DMS153 (cell line): ENCODE data around the gene TMEM120A.

Experiments used
- DNase-seq: peaks from one replicate; lab custom pipeline; 2025; lab: John Stamatoyannopoulos, UW

TMEM120A gene

GRCh38 chr7:75995052-75995471 is 667 bp upstream of the TMEM120A start:
- no peak for DNase-seq

DNA sequence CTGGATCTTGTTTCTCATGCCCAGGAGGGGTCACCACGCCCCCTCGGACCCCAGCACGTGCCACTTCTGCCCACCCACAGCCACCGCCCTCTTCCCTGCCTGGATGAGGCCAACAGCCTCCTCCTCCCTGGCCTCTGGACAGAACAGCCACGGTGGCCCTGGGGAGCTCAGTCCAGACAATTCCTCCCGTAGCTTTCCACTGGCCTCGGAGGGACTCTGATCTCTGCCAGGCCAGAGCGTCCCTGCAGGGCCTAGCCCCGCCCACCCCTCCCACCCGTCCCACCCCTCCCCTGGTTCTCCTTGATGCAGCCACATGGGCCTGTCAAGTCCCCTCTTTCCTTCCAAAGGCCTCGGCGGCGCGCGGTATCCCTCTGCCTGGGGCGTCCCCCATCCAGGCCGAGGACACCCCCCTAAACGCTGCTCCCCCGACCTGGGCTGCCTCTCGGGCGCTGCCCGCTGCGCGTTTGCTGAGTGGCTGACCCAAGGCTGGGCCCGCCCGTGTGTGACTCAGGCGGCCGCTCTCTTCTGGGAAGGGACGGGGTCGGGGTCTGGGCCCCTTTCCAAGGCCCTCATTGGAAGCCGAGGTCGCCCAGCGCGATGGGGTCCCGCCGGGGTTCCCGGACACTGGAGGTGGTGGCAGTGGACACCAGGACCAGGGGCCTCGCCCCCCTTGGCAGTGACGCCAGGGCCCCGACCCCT is 557 bp downstream of the TMEM120A start:
- DNase-seq: no peak

DNA sequence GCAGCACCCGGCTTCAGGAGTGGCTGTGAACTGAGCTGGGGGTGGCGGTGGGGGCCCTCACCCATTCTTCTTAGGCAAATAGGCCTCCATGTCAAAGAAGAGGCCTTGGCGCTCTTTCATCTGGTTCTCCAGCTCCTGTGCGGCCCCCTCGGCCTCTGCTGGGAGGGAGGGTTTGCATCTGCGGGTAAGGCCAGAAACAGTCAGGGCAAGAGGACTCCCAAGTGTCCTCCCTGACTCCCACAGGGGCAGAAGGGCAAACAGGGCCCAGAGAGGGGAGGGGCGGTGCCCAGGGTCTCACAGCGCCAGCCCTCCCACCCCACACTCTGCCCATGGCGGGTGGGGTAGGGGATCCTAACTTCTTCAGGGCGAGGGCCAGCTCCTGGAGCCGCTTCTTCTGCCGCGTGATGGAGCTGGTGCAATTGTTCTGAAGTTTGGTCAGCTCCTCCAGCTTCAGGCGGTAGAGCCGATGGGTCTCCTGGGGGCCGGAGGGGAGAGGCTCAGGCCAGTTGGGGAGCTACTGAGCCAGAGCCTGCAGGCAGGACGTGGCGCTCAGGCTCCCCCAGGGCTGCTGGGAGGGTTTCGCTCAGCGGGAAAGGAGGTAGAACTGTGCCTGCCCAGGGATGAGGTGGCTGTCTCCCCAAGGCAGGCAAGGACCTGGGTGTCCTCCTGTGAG is 2.2 kb downstream of the TMEM120A start:
- DNase-seq: no peak

GRCh38 chr7:75991531-75992082 is 2.8 kb downstream of the TMEM120A start:
- no peak for DNase-seq

DNA sequence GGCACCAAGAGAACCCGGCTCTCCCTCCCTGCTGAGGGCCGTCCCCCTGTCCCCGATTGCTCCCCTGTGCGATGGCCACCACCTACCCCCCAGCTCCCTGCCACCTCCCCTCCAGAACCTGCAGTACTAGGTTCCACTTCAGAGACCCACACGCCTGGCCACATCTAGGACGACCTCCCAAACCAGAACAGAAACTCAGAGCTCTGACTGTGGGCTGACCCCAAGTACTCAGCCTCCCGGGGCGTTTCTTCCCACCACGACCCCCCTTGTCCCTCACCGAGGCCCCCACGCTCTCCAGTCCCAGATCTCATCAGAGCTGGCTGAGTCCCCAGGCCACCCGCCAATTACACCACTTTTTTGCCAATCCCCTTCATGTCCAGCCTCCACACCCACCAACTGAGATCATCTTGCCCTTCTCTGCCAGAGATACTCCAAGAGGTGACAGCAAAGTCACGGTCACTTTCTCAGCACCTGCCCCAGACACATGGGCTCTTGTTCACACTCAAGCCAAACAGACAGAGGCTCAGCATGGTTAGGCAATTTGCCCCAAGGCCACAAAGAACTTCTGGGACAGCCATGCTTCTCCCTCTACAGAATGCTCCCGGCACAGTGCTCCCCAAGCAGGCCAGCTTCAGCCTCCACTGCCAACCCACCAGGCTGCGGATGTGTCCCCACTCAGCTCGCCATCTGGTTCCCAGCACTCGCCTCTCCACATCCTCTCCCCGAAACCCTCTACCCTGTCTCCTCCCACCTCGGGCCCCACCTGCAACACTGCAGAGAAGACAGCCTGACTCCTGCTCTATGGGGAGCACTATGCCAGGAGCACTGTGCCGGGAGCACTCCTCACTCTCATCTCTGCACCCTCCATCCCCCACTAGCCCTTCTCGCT is 4.7 kb downstream of the TMEM120A start:
- no peak for DNase-seq

- DNase-seq: no peak
Measured at GRCh38 chr7:75988568-75989499, 5.6 kb downstream of the TMEM120A start.

DNA sequence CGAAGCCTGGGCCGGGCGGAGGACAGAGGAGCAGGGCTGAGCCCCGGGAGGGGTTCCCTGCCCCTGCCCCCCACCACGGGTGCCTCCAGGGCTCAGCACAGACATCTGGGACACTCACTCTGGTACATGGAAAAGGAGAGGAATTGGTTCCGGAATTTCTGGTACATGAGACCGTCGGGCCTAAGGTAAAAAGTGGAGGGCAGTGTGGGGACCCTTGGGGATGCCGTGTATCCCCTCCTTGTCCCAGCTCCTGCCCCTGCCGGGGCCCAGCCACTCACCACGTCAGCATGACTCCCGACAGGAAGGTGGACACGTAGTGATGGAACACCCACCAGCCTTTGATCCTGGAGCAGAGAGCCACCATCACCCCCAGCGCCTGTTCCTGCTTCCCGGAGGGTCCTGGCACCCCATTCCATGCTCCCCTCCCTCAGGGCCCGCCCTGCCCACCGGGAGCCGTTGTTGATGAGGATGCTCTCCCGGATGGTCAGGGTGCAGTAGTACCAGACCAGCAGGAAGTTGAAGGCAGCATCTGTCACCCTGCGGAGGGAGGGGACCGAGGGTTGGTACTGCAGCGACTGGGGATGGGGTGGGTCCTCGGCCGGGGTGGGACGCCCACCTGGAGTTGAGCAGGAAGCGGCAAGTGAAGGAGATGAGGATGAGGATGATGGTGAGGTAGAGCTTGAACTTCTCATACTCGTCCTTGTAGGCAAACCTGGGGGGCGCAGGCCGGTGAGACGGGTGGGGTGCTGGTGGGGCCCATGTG is 6.4 kb downstream of the TMEM120A start:
- no peak for DNase-seq

DNA sequence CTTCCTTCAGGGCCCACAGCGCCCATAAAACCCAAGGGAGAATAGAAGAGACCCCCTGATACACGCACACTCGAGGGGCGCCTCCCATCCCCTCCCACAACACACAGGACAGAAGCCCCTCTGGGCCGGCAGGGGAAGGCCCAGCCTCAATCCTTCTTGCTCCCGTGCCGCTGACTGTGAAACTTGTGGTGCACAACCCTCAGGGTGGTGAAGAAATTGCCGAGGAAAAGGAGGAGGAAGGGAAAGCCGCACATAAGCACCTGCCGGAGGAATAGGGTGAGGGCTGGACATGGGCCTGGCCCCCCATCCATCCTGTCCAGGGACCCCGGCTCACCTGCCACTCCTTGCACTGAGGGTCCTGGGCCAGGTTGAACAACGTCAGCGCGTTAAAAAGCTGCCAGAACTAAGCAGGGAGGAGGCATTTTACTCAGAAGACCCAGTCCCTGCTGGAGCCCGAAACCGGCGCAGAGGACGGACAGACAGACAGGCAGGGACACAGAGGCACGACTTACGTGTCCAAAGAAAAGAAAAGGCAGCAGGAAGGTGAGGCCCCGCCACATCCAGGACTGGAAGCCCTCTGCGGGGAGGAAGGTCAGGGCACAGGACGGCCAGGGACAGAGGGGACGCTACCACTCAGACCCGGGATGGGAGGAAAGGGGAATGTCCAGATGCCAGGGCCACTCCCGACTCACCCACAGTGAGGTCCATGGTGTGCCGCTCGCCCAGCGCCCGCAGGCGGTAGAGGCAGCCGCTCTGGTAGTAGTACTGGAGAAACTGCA is 7.2 kb downstream of the TMEM120A start:
- DNase-seq: no peak

- DNase-seq: no peak
Measured at GRCh38 chr7:75986147-75986781, 8.1 kb downstream of the TMEM120A start.

DNA sequence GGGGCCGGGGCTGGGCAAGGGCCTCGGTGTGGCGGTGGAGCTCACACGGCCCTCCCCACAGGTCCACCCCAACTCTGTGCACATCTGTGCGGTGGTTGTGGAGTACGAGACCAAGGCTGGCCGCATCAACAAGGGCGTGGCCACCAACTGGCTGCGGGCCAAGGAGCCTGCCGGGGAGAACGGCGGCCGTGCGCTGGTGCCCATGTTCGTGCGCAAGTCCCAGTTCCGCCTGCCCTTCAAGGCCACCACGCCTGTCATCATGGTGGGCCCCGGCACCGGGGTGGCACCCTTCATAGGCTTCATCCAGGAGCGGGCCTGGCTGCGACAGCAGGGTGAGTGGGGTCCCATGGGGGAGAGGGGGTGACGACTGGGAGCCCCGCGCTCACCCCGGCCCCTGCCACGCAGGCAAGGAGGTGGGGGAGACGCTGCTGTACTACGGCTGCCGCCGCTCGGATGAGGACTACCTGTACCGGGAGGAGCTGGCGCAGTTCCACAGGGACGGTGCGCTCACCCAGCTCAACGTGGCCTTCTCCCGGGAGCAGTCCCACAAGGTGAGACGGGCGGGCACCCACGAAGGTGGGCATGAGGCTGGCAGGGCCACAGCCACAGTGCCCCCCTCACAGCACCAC is 8.8 kb downstream of the TMEM120A start:
- DNase-seq: no peak

DNA sequence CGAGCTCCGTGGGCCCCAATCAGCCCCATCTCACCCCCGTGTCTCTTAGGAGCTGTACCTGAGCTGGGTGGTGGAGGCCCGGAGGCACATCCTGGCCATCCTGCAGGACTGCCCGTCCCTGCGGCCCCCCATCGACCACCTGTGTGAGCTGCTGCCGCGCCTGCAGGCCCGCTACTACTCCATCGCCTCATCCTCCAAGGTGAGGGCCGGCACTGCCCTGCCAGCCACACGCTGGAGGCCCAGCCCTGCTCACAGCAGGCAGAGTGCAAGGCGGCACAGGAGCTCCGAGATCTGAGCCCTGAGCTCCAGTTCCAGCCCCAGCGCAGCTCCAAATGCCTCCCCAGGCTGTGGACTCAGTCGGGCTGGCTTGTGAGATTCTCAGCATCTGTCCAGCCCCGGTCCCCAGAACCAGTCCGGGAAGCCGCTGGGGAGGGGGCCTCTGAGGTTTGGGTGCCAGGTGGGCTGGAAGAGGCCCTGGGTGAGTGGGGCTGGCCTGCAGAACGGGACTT is 9.3 kb downstream of the TMEM120A start:
- DNase-seq: no peak

DNA sequence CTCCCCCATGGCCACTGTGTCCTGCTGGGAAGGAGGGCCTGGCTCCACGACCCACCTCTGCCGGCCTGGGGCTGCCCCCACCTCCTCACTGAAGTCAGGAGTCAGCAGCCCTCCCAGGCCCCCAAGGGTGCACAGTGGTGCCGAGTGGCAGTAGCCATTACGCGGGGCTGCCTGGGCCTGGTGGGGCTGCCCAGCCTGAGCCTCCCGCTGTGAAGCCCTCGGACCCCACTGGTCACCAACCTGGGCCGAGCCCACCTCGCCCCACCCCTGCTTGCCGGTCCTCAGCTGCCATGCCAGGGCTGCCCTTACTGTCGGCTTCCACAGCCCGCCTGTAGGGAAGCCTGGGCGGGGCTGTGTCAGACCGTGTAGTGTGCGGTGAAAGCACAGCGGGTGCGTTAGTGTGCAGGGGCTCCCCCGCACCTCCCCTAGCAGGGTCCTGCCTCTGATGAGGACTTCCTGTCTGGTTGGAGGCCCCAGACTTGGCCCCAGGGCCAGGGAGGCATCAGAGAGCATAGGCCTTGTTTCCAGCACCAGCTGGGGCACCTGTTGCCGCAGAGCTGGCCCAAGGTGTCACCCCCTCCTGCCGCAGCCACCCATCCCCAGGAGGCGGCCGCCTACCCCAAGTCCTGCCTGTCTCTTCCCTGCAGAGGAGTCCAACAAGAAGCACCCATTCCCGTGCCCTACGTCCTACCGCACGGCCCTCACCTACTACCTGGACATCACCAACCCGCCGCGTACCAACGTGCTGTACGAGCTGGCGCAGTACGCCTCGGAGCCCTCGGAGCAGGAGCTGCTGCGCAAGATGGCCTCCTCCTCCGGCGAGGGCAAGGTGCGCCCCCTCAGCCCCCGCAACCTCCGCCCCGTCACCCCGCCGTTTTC is 10.0 kb downstream of the TMEM120A start:
- DNase-seq: no peak

GRCh38 chr7:75983471-75984129 is 10.8 kb downstream of the TMEM120A start:
- no peak for DNase-seq

GRCh38 chr7:75982306-75983064 is 11.9 kb downstream of the TMEM120A start:
- DNase-seq: no peak

DNA sequence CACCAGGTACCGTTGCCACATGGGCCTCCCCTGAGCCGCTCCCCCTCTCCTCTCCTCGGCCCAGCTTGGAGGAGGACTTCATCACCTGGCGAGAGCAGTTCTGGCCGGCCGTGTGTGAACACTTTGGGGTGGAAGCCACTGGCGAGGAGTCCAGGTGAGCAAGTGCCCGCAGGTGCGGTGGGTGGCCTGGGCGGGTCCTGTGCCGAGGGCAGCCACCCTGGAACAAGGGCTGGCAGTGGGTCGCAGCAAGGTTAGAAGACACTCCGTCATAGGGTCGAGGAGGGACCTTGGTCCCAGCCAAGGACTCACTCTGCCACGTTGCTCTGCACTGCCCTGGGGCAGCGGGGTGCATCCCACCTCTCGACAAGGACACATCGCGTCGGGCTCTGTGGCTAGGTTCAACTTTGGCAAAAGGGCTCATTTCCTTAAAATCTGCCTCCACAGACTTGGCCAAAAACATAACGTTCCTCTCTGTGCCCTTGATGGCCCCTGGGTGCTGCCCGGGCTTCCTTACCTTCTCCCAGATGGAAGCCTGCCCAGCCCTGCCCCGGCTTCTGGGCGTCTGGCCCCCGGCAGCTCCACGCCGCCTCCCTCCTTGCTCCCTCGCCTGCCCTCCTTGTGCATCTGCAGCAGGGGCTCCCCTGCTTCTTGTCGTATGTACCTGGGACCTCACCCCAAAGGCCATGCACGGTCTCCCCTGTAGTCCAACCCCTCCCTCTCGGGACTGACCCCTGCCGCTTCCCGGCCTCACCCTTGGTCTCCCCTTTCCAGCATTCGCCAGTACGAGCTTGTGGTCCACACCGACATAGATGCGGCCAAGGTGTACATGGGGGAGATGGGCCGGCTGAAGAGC is 12.7 kb downstream of the TMEM120A start:
- no peak for DNase-seq

DNA sequence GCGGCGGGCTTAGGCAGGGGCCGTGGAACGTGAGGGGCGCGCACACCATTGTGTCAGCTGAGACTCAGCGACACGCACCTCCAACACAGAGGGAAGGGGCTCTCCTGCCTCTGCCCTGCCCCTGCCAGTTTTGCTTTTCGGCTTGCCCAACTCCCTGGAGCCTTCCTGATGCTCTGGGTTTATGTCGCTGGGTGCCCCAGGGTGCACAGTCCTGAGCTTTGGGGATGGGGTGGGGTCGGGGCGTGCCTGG is 13.3 kb downstream of the TMEM120A start:
- DNase-seq: no peak
